Measurements from ENCODE around the gene TMEM271.

Gene TMEM271

GRCh38 chr4:532588-533317, 43.3 kb downstream of the TMEM271 start:
- DNase-seq = no peak

GRCh38 chr4:531721-532565, 44.2 kb downstream of the TMEM271 start:
- DNase-seq = no peak

GRCh38 chr4:531076-531475, 45.0 kb downstream of the TMEM271 start:
- no peak for DNase-seq

GRCh38 chr4:530017-530781, 45.9 kb downstream of the TMEM271 start:
- no peak for DNase-seq

GRCh38 chr4:529563-529962, 46.5 kb downstream of the TMEM271 start:
- DNase-seq = no peak

- DNase-seq = no peak
Observed at GRCh38 chr4:528835-529234, 47.3 kb downstream of the TMEM271 start.

- DNase-seq = no peak
Observed at GRCh38 chr4:528296-528695, 47.8 kb downstream of the TMEM271 start.

- DNase-seq = no peak
Observed at GRCh38 chr4:526971-527460, 49.1 kb downstream of the TMEM271 start.

GRCh38 chr4:526189-526909, 49.7 kb downstream of the TMEM271 start:
- DNase-seq = no peak

GRCh38 chr4:525660-526059, 50.4 kb downstream of the TMEM271 start:
- DNase-seq = no peak

GRCh38 chr4:524196-524595, 51.9 kb downstream of the TMEM271 start:
- DNase-seq = no peak

Data from activated effector memory CD4-positive, alpha-beta T cell treated with anti-CD3 and anti-CD28 coated beads, Interleukin-2, amount 50 U/mL, for 16 hours (primary cell).